ENCODE results near the gene ODF2.
"Not testable (repeated sequence)": the region's sequence is repeated elsewhere in the genome, so short reads cannot be mapped to it uniquely, and the experiment has no call there.

The ODF2 gene

DNA sequence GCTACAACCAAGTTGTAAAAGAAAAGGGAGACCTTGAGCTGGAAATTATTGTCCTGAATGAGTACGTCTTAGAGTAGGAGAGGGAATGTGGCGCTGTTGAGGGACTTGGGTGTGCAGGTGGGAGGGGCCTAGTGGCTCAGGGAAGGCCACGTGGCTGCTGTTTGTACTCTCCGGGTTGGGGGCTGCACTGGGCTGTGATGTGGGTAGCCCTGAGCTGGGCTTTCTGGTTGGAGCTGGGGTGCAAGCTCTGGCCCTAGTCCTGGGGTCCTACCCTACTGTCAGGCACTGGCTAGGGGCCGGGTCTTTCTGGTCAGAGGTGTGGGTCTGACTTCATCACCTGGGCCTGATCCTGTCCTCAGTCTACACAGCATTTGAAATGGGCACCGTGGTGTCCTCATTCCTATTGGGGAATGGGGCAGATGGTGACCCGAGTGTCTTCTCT lies 29.6 kb downstream of the ODF2 start:
- no peak for DNase-seq

DNA sequence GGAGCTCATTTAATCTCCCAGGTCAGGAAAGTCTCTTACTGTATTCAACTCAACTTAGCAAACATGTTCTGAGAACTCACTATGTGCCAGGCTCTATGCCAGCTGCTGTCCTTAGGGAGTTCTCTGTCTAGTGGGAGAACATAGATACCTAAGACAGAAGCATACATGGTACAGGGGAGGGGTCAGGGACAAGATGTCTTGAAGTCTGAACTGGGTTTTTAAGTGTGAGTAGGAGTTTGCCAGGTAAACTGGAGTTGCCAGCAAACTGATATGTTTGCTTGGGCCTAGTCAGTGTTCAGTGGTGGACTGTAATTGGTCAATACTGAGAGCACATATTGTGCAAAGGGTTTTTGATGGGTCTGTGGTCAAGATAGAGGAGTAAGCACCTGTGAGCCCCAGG lies 30.4 kb downstream of the ODF2 start:
- no peak for DNase-seq

DNA sequence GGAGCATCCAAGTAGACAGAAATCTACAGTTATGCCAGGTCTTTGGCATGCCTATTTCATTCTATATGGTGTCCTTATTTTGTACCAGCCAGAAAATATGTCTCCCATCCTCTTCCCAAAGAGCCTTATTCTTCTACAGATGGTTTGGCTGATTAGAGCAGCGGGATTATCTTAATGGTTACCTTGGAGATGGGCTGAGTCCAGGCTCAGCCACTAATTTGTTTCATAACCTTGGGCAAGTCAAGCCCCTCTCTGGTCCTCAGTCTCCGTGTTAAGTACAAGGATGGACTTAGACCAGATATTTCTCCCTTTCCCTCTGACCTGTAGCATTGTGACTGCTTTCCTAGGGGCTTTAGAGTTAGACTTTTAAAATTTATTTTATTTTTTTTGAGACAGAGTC lies 37.6 kb downstream of the ODF2 start:
- DNase-seq = no peak

DNA sequence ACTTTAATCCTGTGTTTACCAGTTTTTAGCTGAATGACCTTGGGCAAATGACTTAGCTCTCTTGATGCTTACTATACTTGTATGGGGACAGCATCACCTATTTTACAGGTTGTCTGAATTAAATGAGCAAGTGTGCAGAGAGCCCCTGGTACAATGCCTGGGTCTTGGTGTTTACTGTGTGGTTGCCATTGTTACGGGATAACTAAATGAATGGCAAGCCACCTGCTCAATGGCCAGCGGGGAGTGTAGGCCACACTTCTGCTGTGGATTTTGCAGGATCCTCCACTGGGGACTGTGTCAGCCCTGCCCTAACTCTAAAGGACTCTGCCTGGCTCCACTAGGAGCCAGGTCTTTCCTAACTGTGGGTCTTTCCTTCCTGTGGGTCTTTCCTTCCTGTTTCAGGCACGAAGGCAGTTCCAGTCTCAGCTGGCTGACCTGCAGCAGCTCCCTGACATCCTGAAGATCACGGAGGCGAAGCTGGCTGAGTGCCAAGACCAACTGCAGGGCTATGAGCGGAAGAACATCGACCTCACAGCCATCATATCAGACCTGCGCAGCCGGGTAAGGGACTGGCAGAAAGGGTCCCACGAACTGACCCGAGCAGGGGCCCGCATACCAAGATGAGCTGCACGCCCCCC lies 38.4 kb downstream of the ODF2 start:
- DNase-seq = no peak

DNA sequence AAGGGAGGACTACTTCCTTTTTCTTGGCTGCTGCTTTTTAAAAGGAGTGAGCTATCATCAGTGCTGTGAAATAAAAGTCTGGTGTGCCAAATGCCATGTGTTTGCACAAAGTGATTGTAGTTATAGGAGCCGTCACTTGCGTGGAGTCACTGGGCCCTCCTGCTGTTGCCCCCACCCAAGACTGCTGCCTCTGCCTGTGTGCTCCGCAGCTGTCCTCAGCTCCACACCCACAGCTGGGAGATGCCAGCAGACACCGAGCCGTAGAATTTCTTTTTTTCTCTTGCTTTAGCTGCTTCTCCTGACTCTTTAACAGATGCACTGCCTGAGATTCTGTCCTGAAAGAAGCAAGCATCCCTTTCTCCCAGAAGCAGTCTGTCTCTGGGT lies 38.9 kb downstream of the ODF2 start:
- DNase-seq = no peak

DNA sequence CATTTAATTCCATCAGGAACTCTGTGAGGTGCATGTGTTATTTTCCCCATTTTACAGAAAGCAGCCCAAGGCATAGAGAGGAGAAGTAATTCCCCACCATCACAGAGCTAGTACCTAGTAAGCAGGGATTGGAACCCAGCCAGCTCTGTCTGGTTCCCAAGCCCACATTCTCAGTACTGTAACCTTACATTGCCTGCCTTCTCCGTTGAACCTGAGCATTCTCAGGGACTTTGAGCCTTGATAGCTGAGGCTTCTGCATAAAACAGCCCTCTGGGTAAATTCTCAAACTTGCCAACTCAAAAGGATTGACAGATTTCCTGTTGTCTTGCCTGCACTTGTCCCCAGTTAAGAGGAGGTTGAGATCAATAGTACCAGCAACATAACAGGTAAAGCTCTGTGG lies 39.5 kb downstream of the ODF2 start:
- DNase-seq = no peak

DNA sequence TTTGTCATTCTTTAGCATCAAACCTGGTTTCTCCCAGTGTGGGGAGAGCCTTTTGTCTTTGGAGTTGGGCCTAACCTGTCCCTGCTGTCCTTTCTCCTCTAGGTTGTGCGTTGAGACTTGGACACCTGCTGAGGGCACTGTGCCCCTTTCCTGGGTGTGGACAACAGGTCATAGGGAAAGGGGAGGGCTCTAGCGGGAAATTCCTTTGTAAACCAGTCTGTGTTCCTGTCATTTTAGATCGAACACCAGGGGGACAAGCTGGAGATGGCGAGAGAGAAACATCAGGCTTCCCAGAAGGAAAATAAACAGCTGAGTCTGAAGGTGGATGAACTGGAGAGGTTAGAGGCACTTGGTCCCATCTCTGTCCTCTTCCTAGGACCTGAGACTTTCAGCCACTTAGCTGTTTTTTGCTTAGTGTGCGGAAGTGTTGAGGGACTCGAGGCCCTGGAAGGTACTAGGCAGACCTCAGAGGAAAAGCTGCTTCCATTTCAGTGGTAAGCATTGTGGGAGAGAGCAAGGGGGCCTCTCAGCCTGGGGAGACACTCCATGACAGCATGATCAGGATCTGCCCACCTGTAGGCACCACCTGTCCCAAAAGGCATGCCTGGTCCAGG lies 40.1 kb downstream of the ODF2 start:
- no peak for DNase-seq

DNA sequence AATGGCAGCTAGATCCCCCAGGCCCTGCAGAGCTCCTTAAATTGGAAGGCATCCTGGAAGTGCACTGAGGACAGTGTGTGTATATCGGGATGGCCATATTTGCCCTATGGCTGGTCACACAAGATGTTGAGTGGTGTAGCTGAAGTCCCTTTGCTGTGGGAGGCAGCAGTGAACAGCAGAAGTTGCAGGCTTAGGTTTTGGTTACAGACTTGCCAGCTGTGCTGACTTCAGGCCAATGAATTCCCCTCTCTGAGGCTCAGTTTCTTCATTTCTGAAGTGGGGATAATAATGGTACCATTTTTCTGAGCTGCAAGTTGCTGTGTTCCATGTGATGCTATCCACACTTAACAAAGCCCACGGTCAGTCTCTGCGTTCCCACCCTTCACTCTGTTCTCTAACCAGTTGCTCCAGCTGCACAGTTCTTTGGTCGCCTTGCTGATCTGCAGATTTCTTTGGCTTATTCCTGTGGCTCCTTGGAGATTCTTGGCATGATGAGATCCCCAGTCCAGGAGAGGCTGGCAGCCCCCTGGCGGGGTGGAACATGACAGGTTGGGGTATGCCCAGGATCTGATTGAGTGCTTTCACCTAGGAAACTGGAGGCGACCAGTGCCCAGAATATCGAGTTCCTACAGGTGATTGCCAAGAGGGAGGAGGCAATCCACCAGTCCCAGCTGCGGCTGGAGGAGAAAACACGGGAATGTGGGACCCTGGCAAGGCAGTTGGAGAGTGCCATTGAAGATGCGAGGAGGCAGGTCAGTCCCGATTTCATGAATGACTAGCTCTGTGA lies 42.2 kb downstream of the ODF2 start:
- DNase-seq = no peak

DNA sequence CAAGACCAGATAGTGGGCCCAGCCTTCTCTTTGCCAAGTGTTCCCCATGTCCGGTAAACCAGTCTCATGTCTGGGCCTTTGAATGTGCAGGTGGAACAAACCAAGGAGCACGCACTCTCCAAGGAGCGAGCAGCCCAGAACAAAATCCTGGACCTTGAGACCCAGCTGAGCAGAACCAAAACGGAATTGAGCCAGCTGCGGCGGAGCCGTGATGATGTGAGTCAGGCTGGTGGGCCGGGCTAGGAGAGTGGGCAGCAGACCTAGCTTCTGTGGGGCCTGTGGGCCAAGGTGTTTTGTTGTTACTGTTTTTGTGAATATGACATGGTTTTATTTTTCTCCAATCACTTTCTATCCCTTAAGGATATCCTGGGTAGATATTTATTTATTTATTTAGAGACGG lies 43.1 kb downstream of the ODF2 start:
- DNase-seq = no peak

DNA sequence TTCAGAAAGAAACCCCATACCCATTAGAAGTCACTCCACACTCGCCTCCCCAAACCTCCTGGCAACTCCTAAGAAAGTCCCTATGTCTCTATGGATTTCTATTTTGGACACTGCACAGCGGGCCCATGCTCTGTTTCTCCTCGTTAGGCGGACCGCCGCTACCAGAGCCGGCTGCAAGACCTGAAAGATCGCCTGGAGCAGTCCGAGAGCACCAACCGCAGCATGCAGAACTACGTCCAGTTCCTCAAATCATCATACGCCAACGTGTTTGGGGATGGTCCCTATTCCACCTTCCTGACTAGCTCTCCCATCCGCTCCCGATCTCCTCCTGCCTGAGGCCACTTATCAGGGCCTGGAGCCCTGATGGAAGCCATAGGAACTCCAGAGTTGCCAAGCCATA lies 44.1 kb downstream of the ODF2 start:
- DNase-seq = no peak

DNA sequence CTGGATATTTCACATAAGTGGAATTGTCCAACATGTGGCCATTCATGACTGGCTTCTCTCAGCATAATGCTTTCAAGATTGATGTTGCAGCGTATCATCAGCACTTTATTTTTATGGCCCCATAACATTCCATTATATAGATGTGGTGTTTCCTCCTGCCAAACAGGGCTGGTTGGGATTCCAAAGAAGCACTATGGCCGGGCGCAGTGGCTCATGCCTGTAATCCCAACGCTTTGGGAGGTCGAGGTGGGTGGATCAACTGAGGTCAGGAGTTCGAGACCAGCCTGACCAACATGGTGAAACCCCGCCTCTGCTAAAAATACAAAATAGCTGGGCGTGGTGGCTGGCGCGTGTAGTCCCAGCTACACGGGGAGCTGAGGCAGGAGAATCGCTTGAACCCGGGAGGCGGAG lies 47.6 kb downstream of the ODF2 start:
- not testable (repeated sequence) for DNase-seq

DNA sequence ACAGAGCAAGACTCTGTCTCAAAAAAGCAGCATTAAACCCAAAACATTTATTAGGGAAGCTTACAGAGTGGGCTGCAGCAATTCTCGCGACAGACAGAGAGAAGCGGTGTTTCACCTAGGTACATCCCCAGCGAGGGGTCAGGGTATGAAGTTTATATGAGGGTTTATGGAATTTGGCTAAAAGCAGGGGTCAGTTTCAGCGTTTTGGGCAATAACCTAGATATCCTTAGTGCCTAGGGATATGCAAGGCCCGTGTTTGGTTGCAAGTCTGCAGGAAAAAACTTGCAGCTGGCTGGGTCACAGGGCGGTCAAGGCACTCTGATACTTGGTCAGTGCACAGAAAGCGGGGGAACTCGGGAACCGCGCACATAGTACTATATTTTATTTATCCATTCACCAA lies 48.1 kb downstream of the ODF2 start:
- peak; percentile 16 for DNase-seq

DNA sequence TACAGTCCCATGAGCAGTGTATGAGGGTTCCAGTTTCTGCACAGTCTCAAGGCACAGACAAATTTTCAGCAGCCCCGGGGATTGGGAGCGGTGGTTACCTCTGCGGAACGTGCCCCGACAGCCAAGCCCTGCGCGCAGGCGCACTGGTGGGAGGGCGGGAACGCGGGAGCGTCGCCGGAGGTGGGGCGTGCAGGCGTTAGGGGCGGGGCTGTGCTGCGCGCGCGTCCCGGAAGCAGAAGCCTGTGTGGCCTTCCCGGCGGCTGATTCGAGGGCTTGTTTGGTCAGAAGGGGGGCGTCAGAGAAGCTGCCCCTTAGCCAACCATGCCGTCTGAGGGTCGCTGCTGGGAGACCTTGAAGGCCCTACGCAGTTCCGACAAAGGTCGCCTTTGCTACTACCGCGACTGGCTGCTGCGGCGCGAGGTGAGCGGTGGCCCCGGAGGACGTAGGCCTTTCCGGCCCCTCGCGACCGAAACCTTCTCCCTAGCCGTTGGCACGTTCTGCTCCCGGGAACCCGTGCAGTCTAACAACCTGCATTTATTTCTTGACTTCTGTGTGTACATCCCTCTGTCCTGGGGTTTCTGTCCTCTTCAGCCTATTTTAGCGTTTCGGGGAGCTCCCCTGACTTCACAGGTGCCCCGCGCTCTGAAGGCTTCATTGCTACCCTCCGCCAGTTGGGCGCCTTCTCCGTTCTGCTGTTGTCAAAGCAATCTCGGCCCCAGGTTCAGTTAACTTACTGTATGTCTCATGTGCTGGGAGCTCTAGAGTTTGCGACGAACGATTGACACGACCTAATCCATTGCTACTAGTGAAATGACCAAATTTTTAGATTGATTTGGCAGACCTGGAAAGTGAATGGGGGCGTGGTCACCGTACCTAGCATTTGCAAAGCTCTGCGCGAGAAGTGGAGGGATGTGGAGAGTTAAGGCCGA lies 48.9 kb downstream of the ODF2 start, which contains the start of gene GLE1:
Gene GLE1, plus strand, starts transcription at position 235 of the 929 bp plus-strand sequence. Its CDS starts 87 bp downstream, at position 322.
- peak; percentile 86 for DNase-seq

DNA sequence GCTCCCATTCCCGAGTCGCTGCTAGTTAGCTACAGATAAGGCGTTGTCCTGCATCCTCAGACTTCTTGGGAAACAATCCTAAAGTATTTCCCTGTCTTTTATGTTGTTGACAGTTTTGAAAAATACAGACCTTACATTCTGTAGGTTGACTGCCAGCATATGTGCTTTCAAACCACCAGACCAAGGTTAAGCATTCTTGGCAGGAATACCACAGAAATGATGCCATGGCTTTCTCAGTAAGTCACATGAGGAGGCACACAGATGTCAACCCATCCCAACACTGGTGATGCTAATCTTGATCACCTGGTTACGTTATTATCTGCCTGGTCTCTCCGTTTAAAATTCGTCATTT lies 49.6 kb downstream of the ODF2 start:
- no peak for DNase-seq

DNA sequence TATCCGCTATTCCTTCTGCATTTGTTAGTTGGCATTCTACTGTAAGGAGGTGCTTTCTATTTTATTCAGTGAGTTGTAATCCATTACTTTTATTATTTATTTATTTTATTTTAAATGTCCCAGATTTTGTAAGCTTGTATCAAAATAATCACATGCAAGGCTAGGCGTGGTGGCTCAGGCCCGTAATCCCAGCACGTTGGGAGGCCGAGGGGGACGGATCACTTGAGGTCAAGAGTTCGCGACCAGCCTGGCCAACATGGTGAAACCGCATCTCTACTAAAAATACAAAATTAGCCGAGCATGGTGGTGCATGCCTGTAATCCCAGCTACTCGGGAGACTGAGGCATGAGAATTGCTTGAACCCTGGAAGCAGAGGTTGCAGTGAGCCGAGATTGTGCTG lies 50.1 kb downstream of the ODF2 start:
- peak; percentile 14 for DNase-seq

DNA sequence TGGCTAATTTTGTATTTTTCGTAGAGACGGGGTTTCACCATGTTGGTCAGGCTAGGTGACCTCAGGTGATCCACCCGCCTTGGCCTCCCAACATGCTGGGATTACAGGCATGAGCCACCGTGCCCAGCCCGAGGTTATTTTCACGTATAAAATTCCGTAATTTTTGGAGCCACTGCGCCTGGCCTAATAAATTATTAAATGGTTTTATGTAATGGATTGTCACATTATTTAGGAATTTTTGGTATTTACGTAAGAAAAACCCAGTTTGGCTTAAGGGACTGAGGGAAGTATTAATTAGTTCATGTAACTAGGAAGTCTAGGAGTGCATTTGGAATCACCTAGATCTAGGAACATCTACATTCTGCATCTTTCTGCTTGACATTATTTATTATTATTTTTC lies 57.0 kb downstream of the ODF2 start:
- no peak for DNase-seq

DNA sequence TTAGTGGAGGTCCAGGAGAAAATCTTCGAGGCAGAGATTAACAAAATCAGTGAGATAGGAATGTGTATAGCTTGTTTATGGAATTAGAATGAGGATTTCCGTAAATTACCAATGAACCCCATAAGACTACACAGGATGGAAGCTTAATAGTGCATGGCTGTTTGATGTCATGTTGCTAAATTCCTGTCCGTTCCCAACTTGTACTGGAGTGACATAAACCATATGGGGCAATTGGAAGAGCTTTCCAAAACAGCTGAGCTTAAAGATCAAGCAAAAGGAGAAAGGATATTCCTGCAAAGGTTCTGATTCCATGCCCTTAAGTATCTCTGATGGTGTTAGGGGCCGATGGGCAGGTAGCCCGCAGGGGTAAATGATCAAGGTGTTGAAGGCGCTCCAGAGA lies 66.2 kb downstream of the ODF2 start:
- DNase-seq = no peak

DNA sequence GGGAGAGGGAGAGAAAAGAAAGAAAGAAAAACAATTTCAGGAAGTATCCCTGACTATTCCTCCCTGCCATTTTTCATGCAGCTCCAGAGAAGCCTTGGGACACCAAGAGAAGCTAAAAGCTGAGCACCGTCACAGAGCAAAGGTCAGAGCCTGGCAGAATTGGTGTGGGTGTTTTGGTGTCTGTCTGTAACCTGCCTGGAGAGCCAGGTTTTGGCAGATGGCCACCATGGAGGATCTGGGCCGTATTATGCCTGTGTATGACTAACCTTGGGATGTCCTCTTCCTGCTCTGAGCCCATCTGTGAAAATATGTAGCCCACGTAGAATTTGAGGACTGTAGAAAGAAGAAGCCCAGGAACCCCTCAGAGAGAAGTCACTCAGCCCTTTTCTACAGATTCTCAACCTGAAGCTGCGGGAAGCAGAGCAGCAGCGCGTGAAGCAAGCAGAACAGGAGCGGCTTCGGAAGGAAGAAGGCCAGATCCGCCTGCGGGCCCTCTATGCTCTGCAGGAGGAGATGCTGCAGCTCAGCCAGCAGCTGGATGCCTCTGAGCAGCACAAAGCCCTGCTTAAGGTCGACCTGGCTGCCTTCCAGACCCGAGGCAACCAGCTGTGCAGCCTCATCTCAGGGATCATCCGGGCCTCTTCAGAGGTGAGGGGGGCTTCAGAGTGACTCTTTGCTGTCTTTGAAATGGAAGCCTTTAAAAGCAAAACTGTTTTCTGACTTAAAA lies 67.6 kb downstream of the ODF2 start:
- DNase-seq = no peak

DNA sequence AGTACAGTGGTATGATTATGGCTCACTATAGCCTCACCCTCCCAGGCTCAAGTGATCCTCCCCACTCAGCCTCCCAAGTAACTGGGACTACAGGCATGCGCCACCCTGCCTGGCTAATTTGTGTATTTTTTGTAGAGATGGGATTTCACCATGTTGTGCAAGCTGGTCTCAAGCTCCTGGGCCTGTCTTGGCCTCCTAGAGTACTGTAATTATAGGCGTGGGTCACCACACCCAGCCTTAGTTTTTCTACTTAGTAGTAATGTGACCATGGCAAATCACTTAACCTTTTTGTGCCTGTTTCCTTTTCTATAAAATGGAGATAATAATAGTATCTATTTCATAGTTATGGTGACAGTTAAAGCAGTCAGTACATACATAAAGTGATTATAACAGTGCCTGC lies 70.9 kb downstream of the ODF2 start:
- no peak for DNase-seq

DNA sequence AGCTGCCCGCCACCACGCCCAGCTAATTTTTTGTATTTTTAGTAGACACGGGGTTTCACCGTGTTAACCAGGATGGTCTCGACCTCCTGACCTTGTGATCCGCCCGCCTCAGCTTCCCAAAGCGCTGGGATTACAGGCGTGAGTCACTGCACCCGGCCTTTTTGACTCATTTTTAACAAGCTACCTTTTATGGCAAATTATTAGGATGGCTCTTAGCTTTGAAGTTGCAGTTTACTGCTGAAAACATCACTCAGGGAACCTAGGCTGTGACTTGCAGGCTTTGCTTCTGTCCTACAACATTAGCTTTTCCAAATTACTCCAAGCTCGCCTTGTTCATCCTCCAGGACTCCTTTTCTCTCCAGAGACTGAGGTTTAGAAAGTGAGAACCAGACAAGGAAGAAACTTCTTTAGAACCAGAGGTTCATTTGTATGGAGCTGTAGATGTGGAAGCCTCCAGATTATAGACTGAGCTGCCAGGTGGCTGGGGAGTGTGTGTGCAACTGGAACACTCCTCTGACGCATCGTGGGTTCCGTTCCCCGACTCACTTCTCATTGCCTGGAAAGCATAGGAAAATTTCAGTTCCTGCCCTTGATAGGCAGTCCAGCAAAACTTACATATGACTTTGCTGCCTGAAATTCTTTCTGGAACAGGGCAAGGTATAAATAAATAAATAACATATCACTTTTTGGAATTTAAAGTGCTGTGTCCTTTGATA lies 72.8 kb downstream of the ODF2 start:
- DNase-seq = no peak

DNA sequence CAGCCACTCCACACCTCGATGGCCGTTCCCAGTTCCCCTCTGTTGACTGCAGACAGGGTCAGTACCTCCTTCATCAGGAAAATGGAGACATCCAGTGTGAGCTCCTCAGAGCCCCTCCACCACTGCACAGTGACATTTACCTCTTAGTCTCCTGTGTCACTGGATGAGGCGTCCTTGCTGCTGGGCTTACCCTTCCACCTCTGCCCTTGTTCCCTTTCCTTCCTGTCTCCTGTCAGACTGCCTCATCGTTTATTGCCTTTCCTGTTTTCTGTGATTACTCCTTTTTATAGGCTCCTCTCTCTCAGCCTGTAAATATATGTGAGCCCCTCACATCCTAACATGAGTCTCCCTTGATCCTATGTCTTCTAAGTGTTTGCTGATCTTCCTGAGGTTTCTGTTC lies 73.4 kb downstream of the ODF2 start:
- no peak for DNase-seq

DNA sequence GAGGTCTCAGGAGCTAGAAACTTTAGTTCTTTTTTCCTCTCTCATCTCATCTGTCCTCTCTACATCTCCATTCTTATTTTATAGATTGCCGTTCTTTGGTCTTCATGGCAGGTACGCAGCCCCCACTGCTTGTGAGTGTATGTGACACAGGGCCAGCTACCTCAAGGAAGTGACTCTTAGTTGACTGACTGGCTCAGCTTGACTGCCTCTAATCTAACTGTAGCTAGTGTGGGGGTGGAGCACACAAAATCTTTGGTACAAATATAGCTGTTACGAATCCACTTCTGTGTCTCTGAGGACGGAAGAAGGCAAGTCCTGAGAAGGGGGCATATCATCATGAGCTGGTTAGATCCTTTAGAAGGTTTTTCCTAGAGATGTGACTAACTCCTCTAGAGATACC lies 76.8 kb downstream of the ODF2 start:
- no peak for DNase-seq

Data from MV-4-11 (cell line).